SW480 (cell line): Measurements from ENCODE around the gene BBOX1.

Experiments
- DNase-seq: peaks from one replicate; pipeline ENCODE4 v3.0.0-alpha.2; 2016; ENCODE audit warnings: low spot score

Gene BBOX1

GRCh38 chr11:27025312-27025955, 15.2 kb upstream of the BBOX1 start:
- no peak for DNase-seq

GRCh38 chr11:27025957-27026733, 14.5 kb upstream of the BBOX1 start:
- no peak for DNase-seq

GRCh38 chr11:27028561-27028965, 12.1 kb upstream of the BBOX1 start:
- no peak for DNase-seq

GRCh38 chr11:27029966-27030365, 10.6 kb upstream of the BBOX1 start:
- no peak for DNase-seq

- DNase-seq: no peak
Observed at GRCh38 chr11:27031754-27032153, 8.9 kb upstream of the BBOX1 start.

GRCh38 chr11:27039873-27040272, 742 bp upstream of the BBOX1 start:
- no peak for DNase-seq

GRCh38 chr11:27041141-27041899, 705 bp downstream of the BBOX1 start:
- DNase-seq: no peak

GRCh38 chr11:27046956-27047355, 6.3 kb downstream of the BBOX1 start:
- DNase-seq: no peak

GRCh38 chr11:27052668-27053067, 12.1 kb downstream of the BBOX1 start:
- no peak for DNase-seq

GRCh38 chr11:27055065-27055682, 14.6 kb downstream of the BBOX1 start:
- peak; percentile 68 for DNase-seq

- DNase-seq: no peak
Observed at GRCh38 chr11:27057091-27057780, 16.6 kb downstream of the BBOX1 start.

GRCh38 chr11:27058456-27058855, 17.8 kb downstream of the BBOX1 start:
- DNase-seq: no peak

GRCh38 chr11:27059431-27059830, 18.8 kb downstream of the BBOX1 start:
- no peak for DNase-seq

GRCh38 chr11:27060816-27061460, 20.3 kb downstream of the BBOX1 start:
- no peak for DNase-seq

GRCh38 chr11:27061461-27061821, 20.8 kb downstream of the BBOX1 start:
- no peak for DNase-seq

GRCh38 chr11:27064086-27064485, 23.5 kb downstream of the BBOX1 start:
- DNase-seq: no peak

GRCh38 chr11:27075192-27075591, 34.6 kb downstream of the BBOX1 start:
- no peak for DNase-seq

GRCh38 chr11:27075655-27076054, 35.0 kb downstream of the BBOX1 start:
- no peak for DNase-seq

- DNase-seq: no peak
Observed at GRCh38 chr11:27076121-27076589, 35.5 kb downstream of the BBOX1 start.

GRCh38 chr11:27081056-27081455, 40.4 kb downstream of the BBOX1 start:
- DNase-seq: no peak

- DNase-seq: no peak
Observed at GRCh38 chr11:27083241-27083640, 42.6 kb downstream of the BBOX1 start.
